Measurements from ENCODE around the gene TEAD1.

DNA sequence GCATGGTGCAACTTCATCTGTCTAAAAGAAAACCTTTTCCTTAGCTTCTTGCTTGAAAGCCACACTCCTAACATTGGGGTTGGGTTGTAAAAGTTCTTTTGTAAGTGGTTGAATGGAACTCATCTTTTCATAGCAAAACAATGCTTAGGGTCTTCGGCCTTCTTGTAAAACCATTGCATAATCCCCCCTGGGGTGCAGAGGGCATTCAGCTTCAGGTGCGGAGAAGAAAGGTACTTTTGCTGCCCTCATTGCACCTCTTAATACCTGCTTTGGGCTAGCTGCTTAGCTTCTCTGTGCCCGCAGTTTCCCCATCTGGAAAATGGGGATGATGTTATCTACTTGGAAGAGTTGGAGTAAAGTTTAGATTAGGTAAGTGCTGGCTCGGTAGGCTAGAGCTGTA, 10.1 kb downstream of the TEAD1 start:
- TF ChIP-seq, protein P1, sequence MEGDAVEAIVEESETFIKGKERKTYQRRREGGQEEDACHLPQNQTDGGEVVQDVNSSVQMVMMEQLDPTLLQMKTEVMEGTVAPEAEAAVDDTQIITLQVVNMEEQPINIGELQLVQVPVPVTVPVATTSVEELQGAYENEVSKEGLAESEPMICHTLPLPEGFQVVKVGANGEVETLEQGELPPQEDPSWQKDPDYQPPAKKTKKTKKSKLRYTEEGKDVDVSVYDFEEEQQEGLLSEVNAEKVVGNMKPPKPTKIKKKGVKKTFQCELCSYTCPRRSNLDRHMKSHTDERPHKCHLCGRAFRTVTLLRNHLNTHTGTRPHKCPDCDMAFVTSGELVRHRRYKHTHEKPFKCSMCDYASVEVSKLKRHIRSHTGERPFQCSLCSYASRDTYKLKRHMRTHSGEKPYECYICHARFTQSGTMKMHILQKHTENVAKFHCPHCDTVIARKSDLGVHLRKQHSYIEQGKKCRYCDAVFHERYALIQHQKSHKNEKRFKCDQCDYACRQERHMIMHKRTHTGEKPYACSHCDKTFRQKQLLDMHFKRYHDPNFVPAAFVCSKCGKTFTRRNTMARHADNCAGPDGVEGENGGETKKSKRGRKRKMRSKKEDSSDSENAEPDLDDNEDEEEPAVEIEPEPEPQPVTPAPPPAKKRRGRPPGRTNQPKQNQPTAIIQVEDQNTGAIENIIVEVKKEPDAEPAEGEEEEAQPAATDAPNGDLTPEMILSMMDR (conservative IDR thresholded peaks at IDR 0.05; ENCODE audit: low read depth in 2 of 2) = no peak
- no peak for TF ChIP-seq POLR2AphosphoS5 (IDR thresholded peaks at IDR 0.05; ENCODE audit: low read depth)
- TF ChIP-seq ZNF114 (CRISPR knock-in tag; IDR thresholded peaks at IDR 0.05) = no peak
- TF ChIP-seq CREB1 (CRISPR knock-in tag; IDR thresholded peaks at IDR 0.05; ENCODE audit: low read depth) = no peak
